ENCODE results near the gene HDAC7. TPM values are rescaled to one million over a fixed set of nuclear protein-coding genes. Genes with fewer than 3 reads are reported as not detected.

Gene HDAC7
- total RNA-seq, 1 donor from 2014 or later = 76.0 TPM

- no peak for DNase-seq (ENCODE audit: low read depth, low spot score)
- Mint-ChIP-seq H3K9me3 (no peaks in the 10 kb centered on the region), H3K36me3 (ENCODE audit: low read depth) (no peaks in the 10 kb centered on the region), H3K27ac (ENCODE audit: unreplicated experiment) (peak overlapping the region; percentile 86), H3K4me3 (peak overlapping the region; percentile 15), H3K4me1 (peaks cover 68% of the 10 kb centered on the region), H3K27me3 (ENCODE audit: low read depth) (no peaks in the 10 kb centered on the region)
- TF ChIP-seq CTCF (conservative IDR thresholded peaks at IDR 0.05) = peak; percentile 23
Measured at GRCh38 chr12:47808574-47809365, 10.9 kb downstream of the HDAC7 start.

GRCh38 chr12:47808050-47808449 lies 11.7 kb downstream of the HDAC7 start:
- H3K4me3 Mint-ChIP-seq = peak overlapping the region; percentile 15
- H3K27me3 Mint-ChIP-seq (ENCODE audit: low read depth) = no peaks in the 10 kb centered on the region
- no peaks in the 10 kb centered on the region for H3K36me3 Mint-ChIP-seq (ENCODE audit: low read depth)
- peak overlapping the region; percentile 27 for H3K27ac Mint-ChIP-seq (ENCODE audit: unreplicated experiment)
- DNase-seq (ENCODE audit: low read depth, low spot score) = no peak
- no peaks in the 10 kb centered on the region for H3K9me3 Mint-ChIP-seq
- peaks cover 67% of the 10 kb centered on the region for H3K4me1 Mint-ChIP-seq
- TF ChIP-seq CTCF (conservative IDR thresholded peaks at IDR 0.05) = no peak

- TF ChIP-seq CTCF (conservative IDR thresholded peaks at IDR 0.05) = no peak
- H3K9me3 Mint-ChIP-seq = no peaks in the 10 kb centered on the region
- H3K27me3 Mint-ChIP-seq (ENCODE audit: low read depth) = no peaks in the 10 kb centered on the region
- peaks cover 70% of the 10 kb centered on the region for H3K4me1 Mint-ChIP-seq
- no peak for DNase-seq (ENCODE audit: low read depth, low spot score)
- H3K27ac Mint-ChIP-seq (ENCODE audit: unreplicated experiment) = no peak overlapping the region
- H3K36me3 Mint-ChIP-seq (ENCODE audit: low read depth) = no peaks in the 10 kb centered on the region
- H3K4me3 Mint-ChIP-seq = no peak overlapping the region
Measured at GRCh38 chr12:47807338-47807737, 12.4 kb downstream of the HDAC7 start.

GRCh38 chr12:47805417-47805816 lies 14.3 kb downstream of the HDAC7 start:
- peak overlapping the region; percentile 67 for H3K27ac Mint-ChIP-seq (ENCODE audit: unreplicated experiment)
- no peak for DNase-seq (ENCODE audit: low read depth, low spot score)
- H3K36me3 Mint-ChIP-seq (ENCODE audit: low read depth) = no peaks in the 10 kb centered on the region
- TF ChIP-seq CTCF (conservative IDR thresholded peaks at IDR 0.05) = no peak
- no peaks in the 10 kb centered on the region for H3K27me3 Mint-ChIP-seq (ENCODE audit: low read depth)
- peaks cover 68% of the 10 kb centered on the region for H3K4me1 Mint-ChIP-seq
- no peaks in the 10 kb centered on the region for H3K9me3 Mint-ChIP-seq
- H3K4me3 Mint-ChIP-seq = no peak overlapping the region

- no peaks in the 10 kb centered on the region for H3K9me3 Mint-ChIP-seq
- H3K27me3 Mint-ChIP-seq (ENCODE audit: low read depth) = no peaks in the 10 kb centered on the region
- H3K4me1 Mint-ChIP-seq = peaks cover 72% of the 10 kb centered on the region
- no peak overlapping the region for H3K4me3 Mint-ChIP-seq
- no peaks in the 10 kb centered on the region for H3K36me3 Mint-ChIP-seq (ENCODE audit: low read depth)
- H3K27ac Mint-ChIP-seq (ENCODE audit: unreplicated experiment) = no peak overlapping the region
- no peak for DNase-seq (ENCODE audit: low read depth, low spot score)
- TF ChIP-seq CTCF (conservative IDR thresholded peaks at IDR 0.05) = no peak
Measured at GRCh38 chr12:47804171-47804570, 15.5 kb downstream of the HDAC7 start.
